GM23248 (cell line): Measurements from ENCODE around the gene C13orf42.

Experiments used
- EZH2 ChIP-seq: fragments of 200-600 bp; sonication (generic); IDR thresholded peaks from 2 replicates; pipeline ENCODE4 v1.6.1; 2018; ENCODE audit warnings: antibody characterized with exemption, mild to moderate bottlenecking; ENCODE audit not compliant: insufficient read depth, poor library complexity, severe bottlenecking
- EZH2phosphoT487 ChIP-seq: fragments of 200-600 bp; sonication (generic); IDR thresholded peaks from 2 replicates; pipeline ENCODE4 v1.6.1; 2018; ENCODE audit warnings: antibody characterized with exemption, moderate library complexity, mild to moderate bottlenecking, low read depth; ENCODE audit not compliant: insufficient read depth

DNA sequence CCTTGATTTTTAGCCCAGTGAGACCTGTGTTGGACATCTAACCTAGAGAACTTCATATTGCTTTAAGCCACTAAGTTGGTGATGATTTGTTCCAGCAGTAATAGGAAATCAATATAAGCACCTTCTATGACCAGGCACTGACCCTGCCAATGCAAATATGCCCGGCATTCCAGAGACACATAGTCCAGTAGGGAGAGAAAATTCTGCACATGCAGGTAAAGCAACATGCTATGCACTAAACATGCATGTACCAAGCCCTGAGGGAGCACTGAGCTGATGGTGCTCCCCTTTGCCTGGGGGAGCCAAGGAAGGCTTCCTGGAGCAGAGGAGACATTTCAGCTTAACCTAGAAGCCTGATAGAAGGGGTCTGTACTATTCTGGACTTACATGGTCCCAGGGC lies 40.4 kb upstream of the C13orf42 start:
- TF ChIP-seq EZH2 (no peak), EZH2phosphoT487 (no peak)
